ENCODE results near the gene RPTOR. TPM values are rescaled to one million over a fixed set of nuclear protein-coding genes. Genes with fewer than 3 reads are reported as not detected.

RPTOR gene
- polyA plus RNA-seq, 1 donor from 2014 or later, result 8.0 TPM

DNA sequence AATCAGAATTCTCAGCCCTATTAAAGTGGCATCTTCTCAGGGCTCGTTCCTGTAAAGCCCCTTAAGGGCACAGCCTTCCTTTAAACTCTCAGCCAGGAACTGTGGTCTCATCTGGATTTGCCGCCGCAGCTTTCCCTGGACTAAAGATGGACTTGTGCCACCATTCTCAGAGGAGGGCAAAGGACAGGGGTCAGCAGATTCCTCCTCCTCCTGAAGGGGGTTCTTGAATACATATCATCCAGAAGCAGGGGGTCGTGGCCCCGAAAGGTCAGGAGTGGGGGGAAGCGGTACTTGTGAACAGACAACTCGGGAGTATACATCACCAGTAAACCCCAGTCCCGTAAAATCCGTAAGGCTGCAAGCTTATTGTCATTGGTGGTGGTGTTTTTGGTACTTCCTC is 174.8 kb downstream of the RPTOR start:
- Histone ChIP-seq H3K27me3 (ENCODE audit: insufficient read depth, low read depth, low read length) (no peaks in the 10 kb centered on the region), H3K79me2 (replicated peaks; ENCODE audit: insufficient read depth, low read length) (no peaks in the 10 kb centered on the region), H3K36me3 (ENCODE audit: insufficient read depth, low read length) (no peaks in the 10 kb centered on the region), H3K4me2 (ENCODE audit: low read length) (no peak overlapping the region), H3K9me3 (ENCODE audit: low read length) (no peaks in the 10 kb centered on the region), H3F3A (ENCODE audit: insufficient read depth, low read length, poor library complexity, severe bottlenecking) (no peaks in the 10 kb centered on the region), H4K20me1 (ENCODE audit: insufficient read depth) (no peaks in the 10 kb centered on the region), H3K9me2 (ENCODE audit: insufficient read depth, low read length) (no peaks in the 10 kb centered on the region), H2AFZ (ENCODE audit: low read depth, low read length) (no peak overlapping the region), H3K27ac (ENCODE audit: low read length) (no peak overlapping the region), H3K4me3 (ENCODE audit: low read length) (no peak overlapping the region), H3K9ac (ENCODE audit: low read length) (no peak overlapping the region)
- TF ChIP-seq EP300 (conservative IDR thresholded peaks at IDR 0.05; ENCODE audit: poor library complexity, severe bottlenecking) (no peak), MXI1 (conservative IDR thresholded peaks at IDR 0.05; ENCODE audit: poor library complexity, severe bottlenecking) (no peak), TAF1 (IDR thresholded peaks at IDR 0.05; ENCODE audit: low read depth) (no peak), RAD21 (conservative IDR thresholded peaks at IDR 0.05) (no peak), EZH2 (IDR thresholded peaks at IDR 0.05; ENCODE audit: borderline replicate concordance, insufficient read depth, low read length, poor library complexity, severe bottlenecking) (no peak), POLR2AphosphoS5 (IDR thresholded peaks at IDR 0.05) (no peak), SMC3 (conservative IDR thresholded peaks at IDR 0.05; ENCODE audit: poor library complexity) (no peak)
- TF ChIP-seq, protein P1, sequence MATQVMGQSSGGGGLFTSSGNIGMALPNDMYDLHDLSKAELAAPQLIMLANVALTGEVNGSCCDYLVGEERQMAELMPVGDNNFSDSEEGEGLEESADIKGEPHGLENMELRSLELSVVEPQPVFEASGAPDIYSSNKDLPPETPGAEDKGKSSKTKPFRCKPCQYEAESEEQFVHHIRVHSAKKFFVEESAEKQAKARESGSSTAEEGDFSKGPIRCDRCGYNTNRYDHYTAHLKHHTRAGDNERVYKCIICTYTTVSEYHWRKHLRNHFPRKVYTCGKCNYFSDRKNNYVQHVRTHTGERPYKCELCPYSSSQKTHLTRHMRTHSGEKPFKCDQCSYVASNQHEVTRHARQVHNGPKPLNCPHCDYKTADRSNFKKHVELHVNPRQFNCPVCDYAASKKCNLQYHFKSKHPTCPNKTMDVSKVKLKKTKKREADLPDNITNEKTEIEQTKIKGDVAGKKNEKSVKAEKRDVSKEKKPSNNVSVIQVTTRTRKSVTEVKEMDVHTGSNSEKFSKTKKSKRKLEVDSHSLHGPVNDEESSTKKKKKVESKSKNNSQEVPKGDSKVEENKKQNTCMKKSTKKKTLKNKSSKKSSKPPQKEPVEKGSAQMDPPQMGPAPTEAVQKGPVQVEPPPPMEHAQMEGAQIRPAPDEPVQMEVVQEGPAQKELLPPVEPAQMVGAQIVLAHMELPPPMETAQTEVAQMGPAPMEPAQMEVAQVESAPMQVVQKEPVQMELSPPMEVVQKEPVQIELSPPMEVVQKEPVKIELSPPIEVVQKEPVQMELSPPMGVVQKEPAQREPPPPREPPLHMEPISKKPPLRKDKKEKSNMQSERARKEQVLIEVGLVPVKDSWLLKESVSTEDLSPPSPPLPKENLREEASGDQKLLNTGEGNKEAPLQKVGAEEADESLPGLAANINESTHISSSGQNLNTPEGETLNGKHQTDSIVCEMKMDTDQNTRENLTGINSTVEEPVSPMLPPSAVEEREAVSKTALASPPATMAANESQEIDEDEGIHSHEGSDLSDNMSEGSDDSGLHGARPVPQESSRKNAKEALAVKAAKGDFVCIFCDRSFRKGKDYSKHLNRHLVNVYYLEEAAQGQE (IDR thresholded peaks at IDR 0.05; ENCODE audit: borderline replicate concordance), result no peak
- TF ChIP-seq, protein P2, sequence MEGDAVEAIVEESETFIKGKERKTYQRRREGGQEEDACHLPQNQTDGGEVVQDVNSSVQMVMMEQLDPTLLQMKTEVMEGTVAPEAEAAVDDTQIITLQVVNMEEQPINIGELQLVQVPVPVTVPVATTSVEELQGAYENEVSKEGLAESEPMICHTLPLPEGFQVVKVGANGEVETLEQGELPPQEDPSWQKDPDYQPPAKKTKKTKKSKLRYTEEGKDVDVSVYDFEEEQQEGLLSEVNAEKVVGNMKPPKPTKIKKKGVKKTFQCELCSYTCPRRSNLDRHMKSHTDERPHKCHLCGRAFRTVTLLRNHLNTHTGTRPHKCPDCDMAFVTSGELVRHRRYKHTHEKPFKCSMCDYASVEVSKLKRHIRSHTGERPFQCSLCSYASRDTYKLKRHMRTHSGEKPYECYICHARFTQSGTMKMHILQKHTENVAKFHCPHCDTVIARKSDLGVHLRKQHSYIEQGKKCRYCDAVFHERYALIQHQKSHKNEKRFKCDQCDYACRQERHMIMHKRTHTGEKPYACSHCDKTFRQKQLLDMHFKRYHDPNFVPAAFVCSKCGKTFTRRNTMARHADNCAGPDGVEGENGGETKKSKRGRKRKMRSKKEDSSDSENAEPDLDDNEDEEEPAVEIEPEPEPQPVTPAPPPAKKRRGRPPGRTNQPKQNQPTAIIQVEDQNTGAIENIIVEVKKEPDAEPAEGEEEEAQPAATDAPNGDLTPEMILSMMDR (IDR thresholded peaks at IDR 0.05; ENCODE audit: poor library complexity, severe bottlenecking), result no peak

DNA sequence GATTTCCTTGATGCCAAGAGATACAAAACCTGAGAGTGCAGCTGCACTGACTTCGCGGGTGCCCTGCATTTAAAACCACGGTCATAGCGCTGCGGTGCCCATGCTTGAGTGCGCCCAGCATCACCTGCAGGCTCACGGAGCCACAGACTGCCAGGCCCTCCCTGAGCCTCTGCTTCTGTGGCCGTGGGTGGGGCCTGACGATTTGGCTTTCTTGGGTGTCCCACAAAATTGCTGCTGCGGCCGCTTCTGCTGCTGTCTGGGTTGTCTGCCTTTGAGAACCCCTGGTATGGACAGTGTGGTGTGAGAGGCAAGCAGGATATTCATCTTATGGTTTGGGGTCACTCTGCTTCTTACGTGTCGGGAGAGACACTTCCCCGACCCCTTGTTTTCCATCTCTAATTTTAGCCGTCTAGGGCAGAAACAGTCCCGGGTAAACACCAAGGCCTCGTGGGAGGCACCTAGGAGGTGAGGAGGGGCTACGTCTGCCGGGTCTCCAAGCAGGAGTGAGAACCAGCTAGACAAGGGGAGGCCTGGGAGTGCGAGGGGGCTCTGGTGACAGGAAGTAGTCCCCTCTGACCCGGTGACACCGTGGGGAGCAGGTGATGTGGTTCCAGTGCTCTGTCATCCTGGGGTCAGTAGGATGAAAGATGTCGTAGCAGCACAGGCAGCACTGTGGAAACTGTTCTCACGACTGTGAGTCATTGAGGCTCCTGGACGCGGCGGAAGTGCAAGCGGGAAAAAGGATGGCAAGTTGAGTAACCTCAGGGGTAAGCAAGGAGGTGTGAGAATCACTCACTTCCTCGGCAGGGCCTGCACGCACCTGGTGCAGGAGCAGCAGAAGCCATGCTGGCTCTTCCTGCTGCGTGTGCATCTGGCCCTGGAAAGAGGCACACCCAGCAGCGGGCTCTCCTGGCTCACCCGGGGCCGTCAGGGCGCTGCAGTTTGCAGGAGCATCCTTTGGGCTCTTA is 176.3 kb downstream of the RPTOR start:
- Histone ChIP-seq H3K27ac (ENCODE audit: low read length) (no peak overlapping the region), H3K79me2 (replicated peaks; ENCODE audit: insufficient read depth, low read length) (no peaks in the 10 kb centered on the region), H3K4me2 (ENCODE audit: low read length) (no peak overlapping the region)

More for the DNA sequence above, 176.3 kb downstream of the RPTOR start:
- no peaks in the 10 kb centered on the region for H3K9me2 ChIP-seq (ENCODE audit: insufficient read depth, low read length)
- no peak for TF ChIP-seq RAD21 (conservative IDR thresholded peaks at IDR 0.05)
- no peak for TF ChIP-seq EZH2 (IDR thresholded peaks at IDR 0.05; ENCODE audit: borderline replicate concordance, insufficient read depth, low read length, poor library complexity, severe bottlenecking)
- TF ChIP-seq MXI1 (conservative IDR thresholded peaks at IDR 0.05; ENCODE audit: poor library complexity, severe bottlenecking), result no peak
- TF ChIP-seq POLR2AphosphoS5 (IDR thresholded peaks at IDR 0.05), result no peak
- TF ChIP-seq, protein P1 (IDR thresholded peaks at IDR 0.05; ENCODE audit: borderline replicate concordance), result no peak
- TF ChIP-seq, protein P2 (IDR thresholded peaks at IDR 0.05; ENCODE audit: poor library complexity, severe bottlenecking), result no peak
- no peak for TF ChIP-seq EP300 (conservative IDR thresholded peaks at IDR 0.05; ENCODE audit: poor library complexity, severe bottlenecking)
- TF ChIP-seq SMC3 (conservative IDR thresholded peaks at IDR 0.05; ENCODE audit: poor library complexity), result no peak
- H3K9me3 ChIP-seq (ENCODE audit: low read length), result no peaks in the 10 kb centered on the region
- H2AFZ ChIP-seq (ENCODE audit: low read depth, low read length), result no peak overlapping the region
- H4K20me1 ChIP-seq (ENCODE audit: insufficient read depth), result no peaks in the 10 kb centered on the region
- H3K27me3 ChIP-seq (ENCODE audit: insufficient read depth, low read depth, low read length), result no peaks in the 10 kb centered on the region
- H3F3A ChIP-seq (ENCODE audit: insufficient read depth, low read length, poor library complexity, severe bottlenecking), result no peaks in the 10 kb centered on the region
- no peak overlapping the region for H3K9ac ChIP-seq (ENCODE audit: low read length)
- no peak overlapping the region for H3K4me3 ChIP-seq (ENCODE audit: low read length)
- H3K36me3 ChIP-seq (ENCODE audit: insufficient read depth, low read length), result no peaks in the 10 kb centered on the region
